ENCODE data around the gene CKB.

- no peak for TF ChIP-seq CTCF (optimal IDR thresholded peaks at IDR 0.05 in 1 of 3, IDR thresholded peaks at IDR 0.05 in 1 of 3, conservative IDR thresholded peaks at IDR 0.05 in 1 of 3; ENCODE audit: extremely low read depth in 1 of 3, insufficient read depth in 2 of 3, low read length in 3 of 3)
- TF ChIP-seq EZH2 (IDR thresholded peaks at IDR 0.05; ENCODE audit: low read length) = no peak
These were observed 19.8 kb downstream of the CKB start for GRCh38 chr14:103502877-103503276.
